Left hindlimb (tissue), 1 donor: Measurements from ENCODE around the gene CORO1C.
A peak's percentile ranks its signal among the peaks of the same experiment; 100 is the strongest.

Source experiments
- DNase-seq: peaks from one replicate; pipeline ENCODE4 v3.0.0-alpha.2; 2018

Gene CORO1C

DNA sequence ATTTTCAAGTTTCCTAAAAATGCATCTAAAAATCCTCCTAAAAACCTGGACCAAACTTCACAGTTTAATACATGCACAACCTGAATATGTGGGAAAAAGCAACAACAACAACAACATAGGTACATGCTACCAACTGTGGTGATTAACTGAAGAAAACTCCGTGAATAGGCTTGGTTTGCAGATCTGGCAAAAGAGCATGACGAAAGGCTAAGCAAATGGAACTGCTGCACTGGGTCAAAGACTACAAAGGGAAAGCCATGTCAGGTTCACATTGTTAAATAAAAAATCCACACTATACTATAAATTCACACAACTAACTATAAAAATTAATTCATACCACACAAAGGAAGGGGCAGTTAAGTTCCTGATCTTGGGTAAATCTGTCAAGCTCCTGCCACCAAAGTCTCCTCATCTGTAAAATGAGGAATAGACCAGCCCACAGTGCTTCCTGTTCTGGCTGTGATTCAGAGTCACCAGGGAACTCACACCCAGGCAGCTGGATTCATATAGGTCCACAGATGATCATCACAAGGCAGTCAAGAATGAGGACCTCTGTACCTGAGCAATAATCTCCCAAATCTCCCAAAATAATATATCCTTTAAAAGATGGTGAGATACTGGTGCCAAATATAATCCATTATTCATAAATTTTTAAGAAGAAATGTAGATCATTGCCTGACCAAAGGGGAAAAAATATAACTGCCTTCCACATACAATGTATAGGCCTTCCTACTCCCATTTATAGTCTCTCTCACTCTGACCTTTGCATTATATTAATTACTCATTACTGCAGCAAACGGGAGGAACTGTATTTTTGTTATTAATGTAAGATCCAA is 7.0 kb downstream of the CORO1C start:
- DNase-seq: no peak

- DNase-seq: no peak
Observed at GRCh38 chr12:108722992-108723766, 8.1 kb downstream of the CORO1C start.

GRCh38 chr12:108722463-108722862 is 8.9 kb downstream of the CORO1C start:
- DNase-seq: no peak

- DNase-seq: no peak
Observed at GRCh38 chr12:108721824-108722223, 9.5 kb downstream of the CORO1C start.

DNA sequence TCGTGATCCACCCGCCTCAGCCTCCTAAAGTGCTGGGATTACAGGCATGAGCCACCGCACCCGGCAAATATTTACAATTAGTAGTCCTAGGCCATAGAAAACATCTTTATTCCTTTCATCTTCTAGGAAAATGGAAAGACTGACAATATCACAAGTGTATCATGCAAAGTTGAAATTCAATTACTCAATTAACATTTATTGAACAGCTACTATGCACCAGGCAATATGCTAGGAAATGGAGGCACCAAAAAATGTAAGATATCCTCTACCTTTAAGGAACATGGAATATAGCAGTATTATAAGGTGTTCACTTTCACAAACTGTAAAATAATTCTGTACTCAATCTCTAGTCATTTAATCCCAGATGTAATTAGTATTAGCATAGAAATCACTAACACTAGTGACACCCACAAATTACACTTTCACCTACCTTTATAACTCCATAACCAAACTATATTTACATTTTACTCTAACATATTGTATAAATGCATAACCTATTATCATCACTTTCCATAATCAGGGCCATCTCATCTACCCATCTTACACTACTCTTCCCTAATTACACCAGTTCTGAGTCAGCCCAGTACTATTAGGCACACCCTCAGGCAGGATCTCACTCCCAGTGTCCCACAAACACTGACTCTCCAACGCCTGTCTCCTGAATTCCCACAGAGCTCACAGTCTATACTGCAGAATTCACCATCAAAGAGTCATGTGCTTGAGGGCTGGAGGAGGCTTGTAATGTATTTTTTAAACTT is 10.4 kb downstream of the CORO1C start:
- DNase-seq: no peak

GRCh38 chr12:108717243-108717642 is 14.1 kb downstream of the CORO1C start:
- DNase-seq: no peak

DNA sequence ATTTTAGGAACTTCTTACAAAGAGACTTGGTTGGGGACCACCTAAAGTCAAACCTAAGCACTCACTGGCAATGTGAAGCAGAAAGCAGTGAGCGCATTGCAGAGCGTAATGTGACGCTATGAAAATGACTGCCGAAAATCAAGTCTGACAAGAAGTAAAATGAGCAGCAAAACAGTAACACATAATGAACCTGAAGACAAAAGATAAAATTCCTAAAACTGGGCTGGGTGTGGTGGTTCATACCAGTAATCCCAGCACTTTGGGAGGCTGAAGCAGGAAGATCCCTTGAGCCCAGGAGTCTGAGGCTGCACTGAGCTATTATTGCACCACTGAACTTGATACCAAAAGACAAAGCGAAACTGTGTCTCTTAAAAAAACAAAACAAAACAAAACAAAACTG is 16.5 kb downstream of the CORO1C start:
- DNase-seq: no peak

DNA sequence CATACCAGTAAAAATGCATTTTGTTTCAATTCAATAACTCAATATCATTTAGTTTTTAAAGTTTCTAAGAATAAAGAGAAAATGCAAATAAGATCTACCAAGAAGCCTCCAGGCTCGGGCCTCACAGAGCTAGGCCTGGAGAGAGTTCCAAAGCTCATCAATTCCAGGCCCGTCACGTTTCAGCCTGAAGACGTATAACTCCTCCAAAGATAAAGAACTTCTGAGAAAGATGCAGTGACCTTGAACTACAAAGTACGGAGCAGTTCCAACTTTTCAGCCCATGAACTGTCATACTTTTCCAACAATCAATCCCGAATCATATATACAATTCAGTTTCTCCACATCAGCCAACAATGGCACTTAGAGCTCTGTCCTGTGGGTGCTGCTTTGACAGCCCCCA is 17.8 kb downstream of the CORO1C start:
- DNase-seq: no peak

- DNase-seq: no peak
Observed at GRCh38 chr12:108712925-108713203, 18.5 kb downstream of the CORO1C start.

DNA sequence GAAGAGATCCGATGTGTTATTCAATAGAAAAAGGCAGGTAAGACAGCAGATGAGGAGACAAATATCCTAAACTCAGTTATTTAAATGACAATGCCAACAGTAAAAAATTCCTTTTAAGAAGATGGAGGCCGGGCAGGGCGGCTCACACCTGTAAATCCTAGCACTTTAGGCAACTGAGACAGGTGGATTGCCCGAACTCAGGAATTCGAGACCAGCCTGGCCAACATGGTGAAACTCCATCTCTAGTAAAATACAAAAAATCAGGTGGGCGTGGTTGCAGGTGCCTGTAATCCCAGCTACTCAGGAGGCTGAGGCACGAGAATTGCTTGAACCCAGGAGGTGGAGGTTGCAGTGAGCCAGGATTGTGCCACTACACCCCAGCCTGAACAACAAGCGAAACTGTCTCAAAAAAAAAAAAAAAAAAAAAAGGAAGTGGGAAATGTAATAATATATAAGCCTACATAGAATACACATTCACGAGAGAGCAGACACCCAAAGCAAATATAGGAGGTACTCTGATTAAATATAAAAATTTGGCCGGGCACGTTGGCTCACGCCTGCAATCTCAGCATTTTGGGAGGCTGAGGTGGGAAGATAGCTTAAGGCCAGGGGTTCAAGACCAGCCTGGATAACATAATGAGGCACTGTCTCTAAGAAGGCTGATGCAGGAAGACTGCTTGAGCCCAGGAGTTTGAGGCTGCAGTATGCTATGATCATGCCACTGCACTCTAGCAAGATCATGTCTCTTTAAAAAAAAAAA is 19.0 kb downstream of the CORO1C start:
- no peak for DNase-seq

GRCh38 chr12:108711489-108712164 is 19.7 kb downstream of the CORO1C start:
- no peak for DNase-seq

DNA sequence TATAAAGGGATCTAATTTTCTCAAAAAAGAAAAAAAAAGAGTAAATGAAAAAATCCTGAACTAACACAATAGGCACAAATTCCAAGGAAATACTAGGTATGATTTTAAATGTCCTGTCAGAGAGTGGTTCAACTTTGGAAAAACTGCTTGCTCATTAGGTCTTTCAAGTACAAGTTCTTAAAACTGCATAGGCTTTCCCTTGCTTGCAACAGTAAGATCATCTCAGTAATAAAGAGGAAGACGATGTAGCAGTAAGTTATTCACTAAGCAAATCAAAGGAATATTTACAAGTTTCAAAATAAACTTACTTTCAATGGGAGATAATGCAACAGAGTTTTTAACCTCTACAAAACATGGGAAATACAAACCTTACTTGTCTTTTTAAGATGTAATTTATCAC is 21.6 kb downstream of the CORO1C start:
- no peak for DNase-seq

GRCh38 chr12:108704527-108704926 is 26.8 kb downstream of the CORO1C start:
- DNase-seq: no peak

DNA sequence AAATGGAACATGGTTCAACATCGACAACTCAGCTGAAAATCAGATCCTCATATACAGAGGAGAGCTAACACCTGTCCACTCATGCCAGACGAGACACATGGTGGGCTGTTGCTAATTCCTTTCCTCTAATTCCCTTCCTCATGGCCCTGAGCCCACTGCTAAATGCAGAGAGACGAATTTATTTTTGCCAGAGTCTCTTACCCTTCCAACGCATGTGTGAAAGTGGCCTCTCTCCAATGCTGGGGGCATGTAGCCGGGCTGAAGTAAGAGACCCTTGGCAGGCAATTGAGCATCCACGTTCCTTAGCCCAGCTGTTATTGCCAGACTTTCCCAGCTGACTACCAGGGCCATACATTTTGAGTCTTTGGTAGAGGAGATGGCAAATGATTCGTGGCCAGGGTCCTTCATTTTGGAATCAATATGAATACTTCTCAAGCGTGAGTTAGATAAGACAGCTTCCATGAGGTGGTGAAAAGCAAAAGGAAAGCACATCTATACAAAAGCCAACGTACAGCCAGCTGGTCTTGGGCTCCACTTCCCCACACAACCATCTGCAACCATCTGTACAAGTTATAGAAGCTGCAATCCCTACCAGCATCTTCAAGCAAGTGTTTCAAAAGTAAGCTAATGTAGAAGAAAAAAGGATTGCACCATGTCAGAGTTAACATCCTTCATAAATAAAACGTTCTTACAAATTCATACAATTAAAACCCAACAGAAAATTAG is 28.6 kb downstream of the CORO1C start:
- peak; percentile 47 for DNase-seq

GRCh38 chr12:108701779-108702441 is 29.4 kb downstream of the CORO1C start:
- no peak for DNase-seq

DNA sequence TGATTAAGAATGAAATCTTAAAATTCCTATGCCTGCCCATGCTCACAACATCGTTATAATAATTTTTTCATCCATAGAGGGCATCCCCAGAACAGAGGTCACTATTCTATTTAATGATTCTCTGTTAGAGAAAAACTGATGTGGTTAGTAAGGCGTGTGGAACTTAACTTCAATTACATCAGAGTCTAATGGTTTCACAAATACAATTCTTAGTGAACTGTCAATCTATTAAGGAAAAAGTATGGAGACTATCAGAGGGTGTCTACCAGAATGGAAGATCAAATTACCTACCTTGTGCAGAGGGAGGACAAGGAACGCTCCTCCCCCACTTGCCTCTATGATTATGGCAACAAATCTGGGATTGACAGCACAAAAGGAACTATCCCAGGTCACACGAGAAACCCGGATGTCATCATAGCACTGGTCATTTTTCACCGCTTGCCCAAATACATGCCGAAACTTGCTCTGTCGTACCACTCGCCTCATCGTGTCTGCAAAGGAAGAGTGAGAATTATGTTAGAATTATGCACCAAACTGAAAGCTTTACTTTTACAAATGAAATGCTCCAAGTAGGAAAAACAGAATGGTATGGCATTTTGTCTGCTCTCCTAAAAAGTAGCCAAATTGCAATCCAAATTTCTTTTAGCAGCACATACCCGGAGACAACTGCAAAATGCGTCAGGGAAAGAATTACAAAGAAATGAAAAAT is 30.3 kb downstream of the CORO1C start:
- no peak for DNase-seq

- DNase-seq: no peak
Observed at GRCh38 chr12:108699955-108700563, 31.3 kb downstream of the CORO1C start.

GRCh38 chr12:108697905-108698304 is 33.4 kb downstream of the CORO1C start:
- DNase-seq: no peak

- DNase-seq: no peak
Observed at GRCh38 chr12:108696996-108697290, 34.4 kb downstream of the CORO1C start.
